Neuronal stem cell (in vitro differentiated cells): Measurements from ENCODE around the gene TPCN2.

Source experiments
- DNase-seq: peaks from one replicate; pipeline ENCODE4 v3.0.0-alpha.2; 2013; ENCODE audit warnings: low spot score
- H2AFZ ChIP-seq: one replicate; pipeline ENCODE4 v1.6.1; 2013; ENCODE audit warnings: mild to moderate bottlenecking, low read length, inconsistent platforms
- H2AK5ac ChIP-seq: 2 replicates; pipeline ENCODE4 v1.6.1; 2013; ENCODE audit warnings: low read depth, mild to moderate bottlenecking, inconsistent platforms, low read length, moderate library complexity, mixed read lengths
- H2BK120ac ChIP-seq: 2 replicates; pipeline ENCODE4 v1.6.1; 2013; ENCODE audit warnings: low read depth, mild to moderate bottlenecking, inconsistent platforms, low read length, moderate library complexity, mixed read lengths
- H2BK12ac ChIP-seq: one replicate; pipeline ENCODE4 v1.6.1; 2013; ENCODE audit warnings: low read length, inconsistent platforms
- H2BK15ac ChIP-seq: 2 replicates; pipeline ENCODE4 v1.6.1; 2013; ENCODE audit warnings: mild to moderate bottlenecking, low read length, inconsistent platforms, mixed read lengths
- H2BK5ac ChIP-seq: one replicate; pipeline ENCODE4 v1.6.1; 2013; ENCODE audit warnings: inconsistent platforms, mild to moderate bottlenecking, low read length, moderate library complexity
- H3K14ac ChIP-seq: one replicate; pipeline ENCODE4 v1.6.1; 2013; ENCODE audit warnings: low read length, inconsistent platforms
- H3K18ac ChIP-seq: 2 replicates; pipeline ENCODE4 v1.6.1; 2013; ENCODE audit warnings: low read length, inconsistent platforms
- H3K23ac ChIP-seq: 2 replicates; pipeline ENCODE4 v1.6.1; 2013; ENCODE audit warnings: low read depth, mild to moderate bottlenecking, mixed read lengths, low read length, inconsistent platforms; ENCODE audit not compliant: poor library complexity
- H3K27ac ChIP-seq: replicated peaks from 3 replicates; pipeline ENCODE4 v1.5.1; 2013; ENCODE audit warnings: low read length, inconsistent platforms
- H3K27me3 ChIP-seq, 3 experiments: 2 replicates each; pipeline ENCODE4 v1.6.1; 2013; ENCODE audit warnings: low read length in 3 of 3, mild to moderate bottlenecking in 2 of 3, inconsistent platforms in 1 of 3, low read depth in 1 of 3, mixed read lengths in 1 of 3, moderate library complexity in 1 of 3; ENCODE audit not compliant: control insufficient read depth in 3 of 3, insufficient read depth in 3 of 3
- H3K36me3 ChIP-seq, 2 donors: replicated peaks in 1 of 2; 2 replicates each; pipeline ENCODE4 v1.6.1; 2013; ENCODE audit warnings: low read length in 2 of 2; ENCODE audit not compliant: control insufficient read depth in 2 of 2, insufficient read depth in 2 of 2
- H3K4ac ChIP-seq: 2 replicates; pipeline ENCODE4 v1.6.1; 2013; ENCODE audit warnings: inconsistent platforms, mild to moderate bottlenecking, low read length, moderate library complexity
- H3K4me1 ChIP-seq, 2 donors: 1 replicate in 1 of 2; 2 replicates in 1 of 2; pipeline ENCODE4 v1.6.1; 2013; ENCODE audit warnings: low read length in 2 of 2, low read depth in 1 of 2; ENCODE audit not compliant: control insufficient read depth in 2 of 2, insufficient read depth in 1 of 2
- H3K4me2 ChIP-seq: one replicate; pipeline ENCODE4 v1.6.1; 2013; ENCODE audit warnings: mild to moderate bottlenecking, low read length, inconsistent platforms; ENCODE audit not compliant: insufficient read depth, poor library complexity, severe bottlenecking
- H3K4me3 ChIP-seq, 2 donors: 2 replicates each; pipeline ENCODE4 v1.5.1; 2013; ENCODE audit warnings: low read length in 2 of 2, mild to moderate bottlenecking in 2 of 2, inconsistent platforms in 1 of 2, moderate library complexity in 1 of 2
- H3K79me1 ChIP-seq: one replicate; pipeline ENCODE4 v1.6.1; 2013; ENCODE audit warnings: low read depth, mild to moderate bottlenecking, inconsistent platforms, low read length, moderate library complexity
- H3K9ac ChIP-seq: one replicate; pipeline ENCODE4 v1.6.1; 2013; ENCODE audit warnings: mild to moderate bottlenecking, low read depth, low read length, inconsistent platforms; ENCODE audit not compliant: poor library complexity
- H3K9me3 ChIP-seq, 2 donors: replicated peaks in 1 of 2; 2 replicates each; pipeline versions ENCODE3 to v1.6.1; 2013; ENCODE audit warnings: low read length in 2 of 2, mild to moderate bottlenecking in 2 of 2, inconsistent platforms in 1 of 2, low read depth in 1 of 2, mixed read lengths in 1 of 2, moderate library complexity in 1 of 2; ENCODE audit not compliant: control insufficient read depth in 2 of 2, insufficient read depth in 1 of 2
- H4K8ac ChIP-seq: one replicate; pipeline ENCODE4 v1.6.1; 2013; ENCODE audit warnings: low read depth, mild to moderate bottlenecking, inconsistent platforms, low read length, moderate library complexity
- H4K91ac ChIP-seq: one replicate; pipeline ENCODE4 v1.6.1; 2013; ENCODE audit warnings: low read length, low read depth, mild to moderate bottlenecking, inconsistent platforms; ENCODE audit not compliant: poor library complexity
- WGBS, 2 donors: extraction: QIAGEN DNeasy Blood & Tissue Kit; methylation state at CpG; one replicate each; pipeline ENCODE4 v1.1.7; 2013; ENCODE audit warnings: missing lambda C conversion rate in 2 of 2, mixed read lengths in 1 of 2; ENCODE audit not compliant: insufficient read length in 2 of 2, insufficient replicate concordance in 1 of 2; ENCODE audit errors: extremely low coverage in 2 of 2; 5-methylcytosine and 5-hydroxymethylcytosine counted together

TPCN2 gene

GRCh38 chr11:69114811-69115523, 66.2 kb downstream of the TPCN2 start:
- WGBS, 2 donors, result no CpG with 5 or more reads among the region's 21 CpGs
- DNase-seq, result no peak

GRCh38 chr11:69115586-69116560, 67.1 kb downstream of the TPCN2 start:
- H4K8ac ChIP-seq, result no peak overlapping the region
- peak overlapping the region; percentile 51 for H2BK15ac ChIP-seq
- peaks cover 0 to 6% of the 10 kb centered on the region in 2 donors for H3K9me3 ChIP-seq
- peaks cover 6 to 9% of the 10 kb centered on the region in 2 donors for H3K4me1 ChIP-seq
- peak overlapping the region; percentile 50 for H3K9ac ChIP-seq
- H2BK120ac ChIP-seq, result peak overlapping the region; percentile 56
- peak overlapping the region; percentile 30 for H2AK5ac ChIP-seq
- H2AFZ ChIP-seq, result no peak overlapping the region
- H4K91ac ChIP-seq, result no peak overlapping the region
- peak overlapping the region; percentile 69 for H3K4ac ChIP-seq
- no peaks in the 10 kb centered on the region for H3K79me1 ChIP-seq
- H3K18ac ChIP-seq, result peak overlapping the region; percentile 65
- H2BK12ac ChIP-seq, result peak overlapping the region; percentile 17
- H3K36me3 ChIP-seq, result no peaks in the 10 kb centered on the region
- H3K4me3 ChIP-seq, result no peak overlapping the region
- H3K27ac ChIP-seq, result no peak overlapping the region
- no peak overlapping the region for H3K4me2 ChIP-seq
- WGBS, 2 donors, result no CpG with 5 or more reads among the region's 41 CpGs
- H2BK5ac ChIP-seq, result no peak overlapping the region
- H3K14ac ChIP-seq, result no peak overlapping the region
- H3K27me3 ChIP-seq, result peaks cover 0 to 17% (median 0%) of the 10 kb centered on the region in 3 experiments
- peak overlapping the region; percentile 38 for H3K23ac ChIP-seq
- no peak for DNase-seq

More at GRCh38 chr11:69114811-69115523, 66.2 kb downstream of the TPCN2 start:
- H2BK12ac ChIP-seq, result no peak overlapping the region
- H2AK5ac ChIP-seq, result no peak overlapping the region
- H3K4me3 ChIP-seq, result no peak overlapping the region
- no peak overlapping the region for H2AFZ ChIP-seq
- H2BK5ac ChIP-seq, result peak overlapping the region; percentile 0
- peaks cover 0 to 17% (median 0%) of the 10 kb centered on the region in 3 experiments for H3K27me3 ChIP-seq
- H4K91ac ChIP-seq, result no peak overlapping the region
- H3K14ac ChIP-seq, result no peak overlapping the region
- peaks cover 6 to 9% of the 10 kb centered on the region in 2 donors for H3K4me1 ChIP-seq
- H4K8ac ChIP-seq, result no peak overlapping the region
- H3K4me2 ChIP-seq, result no peak overlapping the region
- H3K36me3 ChIP-seq, result no peaks in the 10 kb centered on the region
- H2BK120ac ChIP-seq, result no peak overlapping the region
- H3K18ac ChIP-seq, result no peak overlapping the region
- H3K23ac ChIP-seq, result no peak overlapping the region
- H3K4ac ChIP-seq, result no peak overlapping the region
- no peaks in the 10 kb centered on the region for H3K79me1 ChIP-seq
- H2BK15ac ChIP-seq, result peak overlapping the region; percentile 49
- H3K9ac ChIP-seq, result no peak overlapping the region
- H3K27ac ChIP-seq, result no peak overlapping the region
- H3K9me3 ChIP-seq, result peaks cover 0 to 6% of the 10 kb centered on the region in 2 donors

- Histone ChIP-seq H2BK5ac (no peak overlapping the region), H3K27me3 (peaks cover 0 to 17% (median 0%) of the 10 kb centered on the region in 3 experiments), H3K79me1 (no peaks in the 10 kb centered on the region), H2BK120ac (no peak overlapping the region), H3K9me3 (peaks cover 0 to 6% of the 10 kb centered on the region in 2 donors), H2AK5ac (no peak overlapping the region), H4K8ac (no peak overlapping the region), H3K27ac (no peak overlapping the region), H2BK15ac (no peak overlapping the region), H3K4me3 (no peak overlapping the region), H3K36me3 (no peaks in the 10 kb centered on the region), H2BK12ac (no peak overlapping the region), H3K9ac (peak overlapping the region; percentile 50), H3K4me2 (no peak overlapping the region), H3K4ac (no peak overlapping the region), H3K23ac (peak overlapping the region; percentile 38), H2AFZ (no peak overlapping the region), H3K18ac (no peak overlapping the region), H4K91ac (no peak overlapping the region), H3K14ac (no peak overlapping the region), H3K4me1 (peaks cover 6 to 9% of the 10 kb centered on the region in 2 donors)
- WGBS, 2 donors, result no CpG with 5 or more reads among the region's 10 CpGs
- DNase-seq, result no peak
Measured at GRCh38 chr11:69116671-69117070, 67.9 kb downstream of the TPCN2 start.

- H3K14ac ChIP-seq, result no peak overlapping the region
- H2BK12ac ChIP-seq, result no peak overlapping the region
- no peaks in the 10 kb centered on the region for H3K36me3 ChIP-seq
- H2AFZ ChIP-seq, result no peak overlapping the region
- H2BK120ac ChIP-seq, result no peak overlapping the region
- peaks cover 19 to 31% of the 10 kb centered on the region in 2 donors for H3K4me1 ChIP-seq
- H4K91ac ChIP-seq, result no peak overlapping the region
- no peak overlapping the region for H3K27ac ChIP-seq
- H3K4ac ChIP-seq, result no peak overlapping the region
- no peak overlapping the region for H3K4me2 ChIP-seq
- no peak overlapping the region for H3K9ac ChIP-seq
- H3K4me3 ChIP-seq, result no peak overlapping the region
- H2BK5ac ChIP-seq, result no peak overlapping the region
- H4K8ac ChIP-seq, result no peak overlapping the region
- H3K79me1 ChIP-seq, result no peaks in the 10 kb centered on the region
- H2BK15ac ChIP-seq, result no peak overlapping the region
- no peak overlapping the region for H2AK5ac ChIP-seq
- H3K27me3 ChIP-seq, result peaks cover 0 to 16% (median 0%) of the 10 kb centered on the region in 3 experiments
- DNase-seq, result no peak
- H3K23ac ChIP-seq, result no peak overlapping the region
- H3K18ac ChIP-seq, result no peak overlapping the region
- no CpG with 5 or more reads among the region's 2 CpGs for WGBS, 2 donors
- H3K9me3 ChIP-seq, result peaks cover 0 to 6% of the 10 kb centered on the region in 2 donors
Measured at GRCh38 chr11:69119190-69119589, 70.5 kb downstream of the TPCN2 start.
